Measurements from ENCODE around the gene SSTR3. TPM values are rescaled to one million over a fixed set of nuclear protein-coding genes. Genes with fewer than 3 reads are reported as not detected.

The SSTR3 gene
- total and polyA plus RNA-seq, 9 of the 15 experiments (the other 6 are each of a cell fraction or from before 2014, with no cell fraction given), result 0.03 TPM; not detected in 8

- peaks cover 19 to 48% of the 10 kb centered on the region in 2 experiments for H3K4me1 ChIP-seq (replicated peaks in 1 of 2; ENCODE audit: control insufficient read depth in 2 of 2, insufficient read depth in 2 of 2, low read length in 2 of 2)
- BruUV-seq (replicated peaks), result no TSS peak
- peaks cover 3% of the 10 kb centered on the region; the same call in 1 of the 2 replicates for H4K20me1 ChIP-seq (replicated peaks; ENCODE audit: control insufficient read depth, insufficient read depth, low read length)
- no peaks in the 10 kb centered on the region for H3K27me3 ChIP-seq (ENCODE audit: control insufficient read depth in 2 of 2, insufficient read depth in 2 of 2, low read length in 2 of 2)
- TF ChIP-seq RBFOX2 (IDR thresholded peaks at IDR 0.05; ENCODE audit: low read depth, low read length), result 0 out of 2 replicates have a peak, but pooled peaks have one; percentile 9
- no peak for TF ChIP-seq TCF7 (IDR thresholded peaks at IDR 0.05; ENCODE audit: borderline replicate concordance)
- DNase-seq (ENCODE audit: extremely low read depth in 1 of 4, low spot score in 3 of 4), result no peak
- H2AFZ ChIP-seq (ENCODE audit: low read depth, low read length), result no peak overlapping the region
- no peak overlapping the region for H3K27ac ChIP-seq (ENCODE audit: extremely low read depth, low read depth, low read length)
- ChIA-PET CTCF (ENCODE audit: low intra/inter-chr PET ratio) (no interaction called here), POLR2A (interaction anchor here (1.3 kb wide), 1 partner anchor 11 kb away, joined by 4 read pairs; no protein-coding TSS in a partner anchor)
- intact Hi-C loops (cut with micrococcal nuclease) (no loop called here), in situ Hi-C loops (cut with MboI) (no loop called here)
- H3K36me3 ChIP-seq (ENCODE audit: control insufficient read depth, insufficient read depth, low read length), result peaks cover 73% of the 10 kb centered on the region; the same call in 2 of the 3 replicates
- H3K4me2 ChIP-seq (ENCODE audit: insufficient read depth, low read length), result no peak overlapping the region
- no peaks in the 10 kb centered on the region for H3K9me3 ChIP-seq (replicated peaks; ENCODE audit: control insufficient read depth, insufficient read depth, low read depth, low read length)
- no peak for ATAC-seq
- FAIRE-seq, result no peak
- WGBS (ENCODE audit: insufficient coverage, low coverage, missing lambda C conversion rate), result 72% methylated on average over 7 of the region's 21 CpGs
- H3K9me1 ChIP-seq (ENCODE audit: control insufficient read depth, insufficient read depth, low read length), result no peaks in the 10 kb centered on the region
- H3K4me3 ChIP-seq, result no peak overlapping the region
- peak overlapping the region in 1 of 2 experiments; percentile 35; a peak in 1 of 4 replicates for H3K9ac ChIP-seq (ENCODE audit: insufficient read depth in 1 of 2, low read depth in 2 of 2, low read length in 2 of 2)
- H3K79me2 ChIP-seq (ENCODE audit: control insufficient read depth, insufficient read depth, low read length), result peaks cover 25% of the 10 kb centered on the region
Measured at GRCh38 chr22:37231406-37232139, 19.3 kb upstream of the SSTR3 start.

Data from K562 (cell line).